SH-SY5Y (cell line): ENCODE measurements around the gene COPS7A.

Source experiments
- GATA2 ChIP-seq: IDR thresholded peaks from 2 replicates; pipeline ENCODE4 v1.6.1; 2011; ENCODE audit warnings: mild to moderate bottlenecking, low read depth, low read length
- GATA3 ChIP-seq: IDR thresholded peaks from 2 replicates; pipeline ENCODE4 v1.6.1; 2011; ENCODE audit warnings: low read depth, mild to moderate bottlenecking, low read length, moderate library complexity

The COPS7A gene

GRCh38 chr12:6753772-6754356, 30.0 kb downstream of the COPS7A start:
- no peak for TF ChIP-seq GATA2
- TF ChIP-seq GATA3, result no peak

- TF ChIP-seq GATA2, result no peak
- TF ChIP-seq GATA3, result no peak
Measured at GRCh38 chr12:6754411-6754810, 30.6 kb downstream of the COPS7A start.

- no peak for TF ChIP-seq GATA3
- no peak for TF ChIP-seq GATA2
Measured at GRCh38 chr12:6757028-6757690, 33.3 kb downstream of the COPS7A start.

DNA sequence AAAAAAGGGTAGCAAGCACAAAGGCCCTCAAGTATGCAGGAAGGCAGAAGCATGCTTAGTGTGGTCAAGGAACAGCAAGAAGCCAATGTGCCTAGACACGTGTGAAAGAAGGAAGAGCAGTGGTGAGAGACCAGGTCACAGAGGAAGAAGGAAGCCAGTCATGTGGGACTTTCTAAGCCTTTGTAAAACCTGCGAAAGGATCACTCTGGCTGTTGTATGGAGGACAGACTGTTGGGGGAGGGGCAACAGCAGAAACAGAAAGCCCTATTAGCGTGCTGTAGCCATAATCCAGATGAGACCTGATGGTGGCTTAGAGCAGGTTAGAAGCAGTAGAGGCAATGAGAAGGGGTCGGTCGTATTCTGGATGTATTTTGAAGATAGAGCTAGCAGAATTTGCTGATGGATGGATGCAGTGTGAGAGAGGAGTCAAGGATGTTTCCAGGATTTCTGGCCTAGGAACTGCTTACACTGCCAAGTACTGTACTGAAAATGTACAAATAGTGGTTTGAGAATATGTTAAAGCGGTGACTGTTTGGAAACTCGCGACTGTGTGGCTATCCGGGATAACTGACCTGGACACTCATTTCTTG, 34.8 kb downstream of the COPS7A start:
- TF ChIP-seq GATA2, result no peak
- TF ChIP-seq GATA3, result no peak

DNA sequence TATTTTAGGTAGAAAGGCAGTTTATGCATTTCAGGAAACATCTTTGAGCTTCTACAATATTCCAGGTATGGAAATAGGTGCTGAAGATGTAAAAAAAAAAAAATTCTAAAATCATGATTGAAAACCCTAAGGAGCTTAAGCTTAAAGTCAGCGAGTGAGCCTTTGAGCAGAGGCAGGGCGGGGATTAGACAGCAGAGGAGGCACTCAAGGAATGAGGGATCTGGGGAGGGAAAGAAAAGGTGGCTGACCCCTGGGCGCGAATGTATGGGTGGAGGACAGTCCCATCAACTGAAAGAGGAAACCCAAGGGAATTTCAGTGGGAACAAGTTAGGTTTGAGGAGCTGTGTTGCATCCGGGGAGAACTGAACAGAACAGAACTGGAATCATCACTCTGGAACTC, 35.9 kb downstream of the COPS7A start:
- TF ChIP-seq GATA2 (no peak), GATA3 (no peak)

DNA sequence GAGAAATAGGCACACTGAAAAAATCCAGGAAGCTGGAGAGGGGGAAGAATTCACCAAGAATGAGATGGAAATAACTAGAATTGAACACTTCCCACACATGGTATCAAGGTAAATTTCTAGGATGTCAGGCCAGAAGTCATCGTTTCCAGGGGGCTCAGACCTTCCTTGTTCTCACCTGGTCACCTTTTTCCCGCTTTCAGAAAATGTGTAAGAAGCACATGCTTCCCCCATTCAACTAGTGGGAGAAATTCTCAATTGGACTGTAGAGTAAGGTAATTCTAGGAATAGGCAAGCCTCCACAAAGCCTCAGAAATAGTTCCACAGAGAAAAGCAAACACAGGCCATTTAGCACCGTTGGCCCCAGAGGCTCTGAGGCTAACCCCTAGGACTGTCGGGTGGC, 39.5 kb downstream of the COPS7A start:
- TF ChIP-seq GATA3, result no peak
- no peak for TF ChIP-seq GATA2

- TF ChIP-seq GATA3 (no peak), GATA2 (no peak)
Measured at GRCh38 chr12:6764011-6764828, 40.4 kb downstream of the COPS7A start.

DNA sequence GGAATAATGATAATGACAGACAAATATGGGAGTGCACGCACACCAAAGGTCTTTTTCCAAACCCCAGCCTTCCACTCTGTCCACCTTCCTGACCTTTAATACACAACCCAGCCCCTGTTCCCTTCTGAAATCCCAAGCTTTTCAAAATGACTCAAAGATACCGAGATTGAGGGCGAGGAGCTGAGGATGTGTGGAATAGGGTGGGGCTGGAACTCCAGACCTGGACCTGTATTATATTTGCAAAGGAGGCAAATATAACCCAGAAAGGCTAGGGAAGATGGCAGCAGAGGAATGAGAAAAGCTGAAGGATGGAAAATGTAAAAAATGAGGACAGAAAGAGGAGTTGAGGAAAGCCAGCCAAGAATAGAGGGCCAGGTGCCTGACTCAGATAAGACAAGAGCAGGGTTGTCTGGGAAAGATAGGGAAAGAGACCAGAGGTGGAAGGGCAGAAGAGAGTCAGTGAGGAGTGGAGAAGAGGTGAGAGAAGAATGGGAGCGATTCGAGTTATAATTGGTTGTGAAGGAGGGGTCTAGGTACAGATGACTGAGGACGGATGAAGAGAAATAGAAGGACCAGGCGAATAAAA, 41.3 kb downstream of the COPS7A start:
- TF ChIP-seq GATA3, result no peak
- no peak for TF ChIP-seq GATA2

DNA sequence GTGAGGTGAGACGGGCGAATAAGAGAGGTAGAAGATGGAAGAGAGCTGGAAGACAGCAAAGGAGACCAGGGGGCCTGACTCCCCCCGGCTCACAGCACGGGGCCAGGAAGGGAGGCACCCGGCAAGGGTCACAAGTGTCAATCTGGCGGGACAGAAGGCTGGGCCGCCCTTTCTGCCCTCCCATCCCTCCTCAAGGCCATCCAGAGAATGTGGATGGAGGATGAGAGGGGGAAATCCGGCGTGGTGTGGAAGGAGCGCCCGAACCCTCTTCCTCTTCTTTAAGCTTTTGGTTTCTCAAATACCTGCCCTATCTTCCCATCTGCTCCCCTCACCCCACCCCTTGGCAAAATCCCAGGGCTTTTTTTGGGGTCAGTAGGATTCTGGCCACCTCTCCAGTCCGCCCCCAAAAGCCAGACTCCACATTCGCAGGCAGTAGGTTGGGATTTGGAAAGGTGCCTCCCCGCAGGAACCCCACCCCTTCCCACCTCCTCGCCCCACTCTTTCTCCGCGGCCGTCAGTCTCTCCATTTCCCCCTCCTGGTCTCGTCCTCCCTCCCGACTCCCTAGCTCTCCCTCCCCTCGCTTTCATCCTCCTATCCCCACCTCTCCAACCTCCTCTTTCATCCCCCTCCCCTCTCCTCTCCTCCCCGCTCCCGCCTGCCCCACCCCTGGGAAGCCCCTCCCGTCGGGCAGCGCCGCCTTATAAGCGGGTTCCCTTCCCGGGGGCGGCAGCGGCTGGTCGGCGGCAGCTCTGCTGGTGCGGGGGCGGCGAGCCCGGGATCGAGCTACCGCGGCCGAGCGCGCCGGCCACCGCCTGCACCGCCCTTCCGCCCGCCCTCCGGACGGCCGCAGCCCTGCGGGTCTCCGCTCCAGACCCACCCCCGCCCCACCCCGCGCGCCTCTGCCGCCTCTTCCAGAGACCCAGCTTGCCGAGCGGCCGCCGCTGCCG, 42.1 kb downstream of the COPS7A start, which contains the start of gene PTMS:
PTMS (plus strand) TSS at position 730 of the 948 bp plus-strand sequence. CDS start 343 bp downstream, outside the sequence.
- no peak for TF ChIP-seq GATA3
- peak; percentile 66; the same call in 1 of the 2 replicates for TF ChIP-seq GATA2

GRCh38 chr12:6766651-6767349, 43.0 kb downstream of the COPS7A start:
- TF ChIP-seq GATA3 (no peak), GATA2 (no peak)

DNA sequence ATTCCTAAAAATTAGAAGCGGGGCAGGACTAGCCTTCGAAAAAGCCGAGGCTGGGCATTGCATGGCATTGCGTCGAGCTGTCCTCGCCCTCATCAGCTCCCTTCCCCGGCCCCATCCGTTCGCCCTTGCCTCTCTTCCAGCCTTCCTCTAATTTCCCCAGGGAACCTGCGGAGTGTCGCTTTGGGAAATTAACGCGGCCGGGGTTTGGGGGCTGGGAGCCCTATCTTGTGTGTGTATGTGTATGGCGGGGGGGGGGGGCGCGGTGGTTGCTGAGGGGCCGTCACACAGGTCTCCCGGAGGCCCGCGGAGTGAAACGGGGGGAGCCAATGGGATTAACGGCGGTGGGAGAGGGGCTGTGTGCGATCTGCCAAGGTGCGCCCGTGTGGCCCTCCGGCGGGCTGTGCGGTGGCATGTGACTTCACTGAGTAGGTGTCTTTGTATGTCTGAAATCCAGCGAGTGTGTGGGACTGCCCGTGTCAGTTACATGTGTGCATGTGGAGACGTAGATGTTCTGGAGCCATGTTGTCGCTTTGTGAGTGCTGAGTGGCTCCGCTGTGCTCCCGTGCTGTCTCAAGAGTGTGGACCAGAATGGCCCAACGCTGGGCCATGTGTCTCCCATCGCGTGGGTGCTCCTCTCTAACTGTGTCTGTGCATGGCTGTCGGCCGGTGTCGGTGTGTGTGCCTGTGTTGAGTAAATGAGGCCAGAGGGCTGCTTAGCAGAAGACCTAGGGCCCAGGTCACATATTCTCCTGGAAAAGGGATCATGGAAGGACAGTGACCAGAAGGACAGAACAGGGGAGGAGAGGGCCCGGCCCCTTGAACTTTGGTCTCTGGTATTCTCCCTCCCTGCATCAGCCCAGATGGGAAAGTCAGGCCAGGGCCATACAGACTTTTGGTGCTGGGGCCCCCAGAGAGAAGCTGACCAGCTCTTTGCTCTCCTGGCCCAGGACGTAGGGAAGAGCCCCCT, 43.8 kb downstream of the COPS7A start:
- TF ChIP-seq GATA2, result no peak
- TF ChIP-seq GATA3, result no peak

- no peak for TF ChIP-seq GATA2
- no peak for TF ChIP-seq GATA3
Measured at GRCh38 chr12:6768437-6768914, 44.6 kb downstream of the COPS7A start.
